ENCODE measurements around the gene ZNF506.

DNA sequence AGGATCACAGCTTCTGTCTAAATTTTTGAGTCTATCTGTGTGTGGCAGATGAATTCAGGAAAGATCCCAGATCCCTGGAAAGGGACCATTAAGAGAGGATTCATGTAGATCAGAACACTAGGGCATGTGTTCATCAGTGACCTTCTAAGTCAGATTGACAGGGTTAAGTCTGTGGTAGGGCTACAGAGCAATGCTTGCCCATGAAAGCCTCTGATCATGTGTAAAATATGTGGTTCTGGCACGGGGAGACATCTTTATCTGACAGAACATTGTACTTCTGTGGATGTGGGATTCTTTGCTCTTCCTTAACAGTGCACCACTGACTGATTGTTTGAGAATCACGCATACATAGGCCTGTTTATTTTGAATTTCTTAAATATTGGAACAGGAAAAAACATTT is 42.9 kb downstream of the ZNF506 start:
- TF ChIP-seq SMC3 (conservative IDR thresholded peaks at IDR 0.05; ENCODE audit: poor library complexity), result no peak
- no peak for TF ChIP-seq RAD21 (conservative IDR thresholded peaks at IDR 0.05)
- TF ChIP-seq, protein P1, sequence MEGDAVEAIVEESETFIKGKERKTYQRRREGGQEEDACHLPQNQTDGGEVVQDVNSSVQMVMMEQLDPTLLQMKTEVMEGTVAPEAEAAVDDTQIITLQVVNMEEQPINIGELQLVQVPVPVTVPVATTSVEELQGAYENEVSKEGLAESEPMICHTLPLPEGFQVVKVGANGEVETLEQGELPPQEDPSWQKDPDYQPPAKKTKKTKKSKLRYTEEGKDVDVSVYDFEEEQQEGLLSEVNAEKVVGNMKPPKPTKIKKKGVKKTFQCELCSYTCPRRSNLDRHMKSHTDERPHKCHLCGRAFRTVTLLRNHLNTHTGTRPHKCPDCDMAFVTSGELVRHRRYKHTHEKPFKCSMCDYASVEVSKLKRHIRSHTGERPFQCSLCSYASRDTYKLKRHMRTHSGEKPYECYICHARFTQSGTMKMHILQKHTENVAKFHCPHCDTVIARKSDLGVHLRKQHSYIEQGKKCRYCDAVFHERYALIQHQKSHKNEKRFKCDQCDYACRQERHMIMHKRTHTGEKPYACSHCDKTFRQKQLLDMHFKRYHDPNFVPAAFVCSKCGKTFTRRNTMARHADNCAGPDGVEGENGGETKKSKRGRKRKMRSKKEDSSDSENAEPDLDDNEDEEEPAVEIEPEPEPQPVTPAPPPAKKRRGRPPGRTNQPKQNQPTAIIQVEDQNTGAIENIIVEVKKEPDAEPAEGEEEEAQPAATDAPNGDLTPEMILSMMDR (IDR thresholded peaks at IDR 0.05; ENCODE audit: poor library complexity, severe bottlenecking), result no peak
- no peak for TF ChIP-seq TAF1 (IDR thresholded peaks at IDR 0.05; ENCODE audit: low read depth)
